HepG2 (cell line): Measurements from ENCODE around the gene FERMT2. TPM values are rescaled to one million over a fixed set of nuclear protein-coding genes. Genes with fewer than 3 reads are reported as not detected.

ENCODE experiments used
- ATAC-seq: fragments of 200-7000 bp; cut with Tn5 transposase; 3 replicates; pipeline ENCODE4 v1.9.1; 2020; ENCODE audit warnings: mild to moderate bottlenecking, moderate library complexity
- BruUV-seq: library from RNA; stranded (reverse); fragments of 400-500 nt; replicated peaks from 2 replicates; lab custom pipeline; 2021; lab: Mats Ljungman, UMichigan
- CTCF ChIA-PET: fragments of 300-600 bp; formaldehyde crosslinking; extraction: SDS; loops from one replicate; lab custom pipeline; 2021; ENCODE audit warnings: low total read pairs, inconsistent platforms, low intra/inter-chr PET ratio; lab: Yijun Ruan, JAX
- POLR2A ChIA-PET: fragments of 350-600 bp; sonication (Branson Sonifier 250); formaldehyde crosslinking; loops from one replicate; lab custom pipeline; 2020; ENCODE audit warnings: antibody characterized with exemption, inconsistent platforms; lab: Yijun Ruan, JAX
- DNase-seq: peaks from one replicate; pipeline ENCODE4 v3.0.0-alpha.2; 2015; ENCODE audit warnings: low spot score
- FAIRE-seq: peaks from 3 replicates; lab custom pipeline; 2011; peaks lifted over from hg19 to GRCh38; lab: Jason Lieb, UNC
- H2AFZ ChIP-seq: one replicate; pipeline ENCODE4 v1.6.1; 2011; ENCODE audit warnings: low read length, inconsistent platforms
- H3K27ac ChIP-seq: fragments of 300-600 bp; 3 replicates; pipeline ENCODE4 v1.8.0; 2011; ENCODE audit warnings: mixed run types, mild to moderate bottlenecking, mixed read lengths, low read length, inconsistent platforms; ENCODE audit not compliant: insufficient read depth; ENCODE audit errors: extremely low read length
- H3K27me3 ChIP-seq, 2 experiments: fragments of 200-600 bp in 1 of 2; 2 replicates in 1 of 2; 3 replicates in 1 of 2; pipeline versions ENCODE4 v1.6.0 to v1.8.0; 2011; ENCODE audit warnings: low read length in 2 of 2, mild to moderate bottlenecking in 2 of 2, moderate library complexity in 2 of 2, inconsistent platforms in 1 of 2; ENCODE audit not compliant: insufficient read depth in 2 of 2, control insufficient read depth in 1 of 2
- H3K36me3 ChIP-seq, 2 experiments: fragments of 200-600 bp in 1 of 2; replicated peaks in 1 of 2; 2 replicates in 1 of 2; 3 replicates in 1 of 2; pipeline versions ENCODE4 v1.5.1 to v1.8.0; 2011; ENCODE audit warnings: low read length in 2 of 2, inconsistent platforms in 1 of 2; ENCODE audit not compliant: insufficient read depth in 2 of 2, control insufficient read depth in 1 of 2
- H3K4me1 ChIP-seq: 2 replicates; pipeline ENCODE4 v1.5.1; 2012; ENCODE audit warnings: low read length, inconsistent platforms; ENCODE audit not compliant: insufficient read depth
- H3K4me2 ChIP-seq: 2 replicates; pipeline ENCODE4 v1.6.0; 2011; ENCODE audit warnings: low read depth, low read length, inconsistent platforms
- H3K4me3 ChIP-seq, 3 experiments: fragments of 200-600 bp in 1 of 3; sonication (generic), shearing (Covaris generic) in 1 of 3; replicated peaks in 1 of 3; 2 replicates each; pipeline ENCODE4 v1.5.1; 2011 to 2016; ENCODE audit warnings: low read length in 3 of 3, inconsistent platforms in 2 of 3, low read depth in 2 of 3, mild to moderate bottlenecking in 2 of 3, control low read depth in 1 of 3, mixed read lengths in 1 of 3; ENCODE audit not compliant: insufficient read depth in 1 of 3
- H3K79me2 ChIP-seq: one replicate; pipeline ENCODE4 v1.6.1; 2011; ENCODE audit warnings: low read length, inconsistent platforms; ENCODE audit not compliant: insufficient read depth
- H3K9ac ChIP-seq: 2 replicates; pipeline ENCODE4 v1.6.0; 2011; ENCODE audit warnings: mild to moderate bottlenecking, low read depth, low read length, inconsistent platforms; ENCODE audit not compliant: insufficient read depth
- H3K9me3 ChIP-seq: 2 replicates; pipeline ENCODE4 v1.5.1; 2012; ENCODE audit warnings: mild to moderate bottlenecking, low read length
- H4K20me1 ChIP-seq: 2 replicates; pipeline ENCODE4 v1.6.0; 2011; ENCODE audit warnings: inconsistent platforms, mild to moderate bottlenecking, low read length, moderate library complexity; ENCODE audit not compliant: insufficient read depth
- MIER3 ChIP-seq: IDR thresholded peaks from 2 replicates; pipeline ENCODE4 v1.6.1; 2016; ENCODE audit warnings: missing compliant biosample characterization, borderline replicate concordance
- ZNF44 ChIP-seq: sonication (generic); formaldehyde crosslinking; IDR thresholded peaks from 2 replicates; pipeline ENCODE4 v1.5.1; 2020; ENCODE audit warnings: mild to moderate bottlenecking, missing genetic modification reagents
- ZNF616 ChIP-seq: sonication (generic); formaldehyde crosslinking; IDR thresholded peaks from 2 replicates; pipeline ENCODE4 v1.5.0; 2020; ENCODE audit warnings: low read depth, mild to moderate bottlenecking, missing genetic modification reagents
- WGBS: methylation state at CpG from one replicate; pipeline ENCODE4 v1.1.6; 2017; ENCODE audit warnings: low lambda C conversion rate; 5-methylcytosine and 5-hydroxymethylcytosine counted together
- in situ Hi-C: cut with HindIII; loops from 2 replicates; pipeline ENCODE4 v1.10.0; 2017; ENCODE audit warnings: low pct_unique_long_range_greater_than_20kb; ENCODE audit not compliant: extremely low pct_ligation_motif_present
- intact Hi-C: fragments of 100-400 bp; cut with micrococcal nuclease; formaldehyde crosslinking; loops from one replicate; pipeline ENCODE4 v1.10.0; 2022; ENCODE audit not compliant: unreplicated experiment
- polyA plus RNA-seq, 8 experiments: library from polyadenylated mRNA; depleted of rRNA in 3 of 8; stranded (reverse) in 7 of 8; unstranded in 1 of 8; fragments of >200 nt; fragmentation: Illumina TruSeq in 4 of 8; extraction: Trizol in 4 of 8; gene quantifications; 2 replicates each; pipeline versions ENCODE4 v1.2.1 to v1.2.3, GENCODE V29; 2011 to 2016; ENCODE audit warnings: low read depth in 4 of 8, missing spikeins in 1 of 8, mixed read lengths in 1 of 8; ENCODE audit not compliant: insufficient read depth in 1 of 8
- total RNA-seq, 5 experiments: library from RNA; depleted of rRNA; stranded (reverse); fragments of >200 nt; fragmentation: Illumina TruSeq; extraction: Trizol; gene quantifications; 2 replicates each; pipeline ENCODE4 v1.2.3, GENCODE V29; 2016; ENCODE audit warnings: low read depth in 1 of 5

The FERMT2 gene
- total and polyA plus RNA-seq, 2 of the 13 experiments (the other 11 are each of a cell fraction or from before 2014, with no cell fraction given), result 36.2 to 60.4 TPM

GRCh38 chr14:52834440-52834842, 116.4 kb downstream of the FERMT2 start:
- no peak overlapping the region for H3K4me3 ChIP-seq
- peaks cover 29% of the 10 kb centered on the region for H3K4me1 ChIP-seq
- intact Hi-C loops, result no loop called here
- no TSS peak for BruUV-seq
- no peak overlapping the region for H2AFZ ChIP-seq
- CTCF ChIA-PET, result no interaction called here
- 33% methylated on average over 1 of the region's 1 CpG for WGBS
- H3K27me3 ChIP-seq, result no peaks in the 10 kb centered on the region
- no peak overlapping the region for H3K4me2 ChIP-seq
- no peaks in the 10 kb centered on the region for H4K20me1 ChIP-seq
- H3K36me3 ChIP-seq, result no peaks in the 10 kb centered on the region
- H3K79me2 ChIP-seq, result no peaks in the 10 kb centered on the region
- POLR2A ChIA-PET, result interaction anchor here (1.0 kb wide), 1 partner anchor 9 kb away, joined by 3 read pairs; no protein-coding TSS in a partner anchor
- H3K9me3 ChIP-seq, result no peaks in the 10 kb centered on the region
- no peak for ATAC-seq
- no peak for FAIRE-seq
- no peak for TF ChIP-seq ZNF616
- TF ChIP-seq, all 625 proteins: peak for 0
- H3K9ac ChIP-seq, result no peak overlapping the region
- no peak for DNase-seq
- H3K27ac ChIP-seq, result no peak overlapping the region
- in situ Hi-C loops, result no loop called here

GRCh38 chr14:52833891-52834290, 117.0 kb downstream of the FERMT2 start:
- Histone ChIP-seq H3K27ac (no peak overlapping the region), H3K9ac (no peak overlapping the region), H3K36me3 (no peaks in the 10 kb centered on the region), H3K4me2 (no peak overlapping the region), H3K4me1 (peaks cover 35% of the 10 kb centered on the region), H3K9me3 (no peaks in the 10 kb centered on the region), H4K20me1 (no peaks in the 10 kb centered on the region), H3K79me2 (no peaks in the 10 kb centered on the region), H3K4me3 (no peak overlapping the region), H2AFZ (no peak overlapping the region), H3K27me3 (no peaks in the 10 kb centered on the region)
- CTCF ChIA-PET, result no interaction called here
- ATAC-seq (no peak), FAIRE-seq (no peak), DNase-seq (no peak)
- no TSS peak for BruUV-seq
- TF ChIP-seq ZNF44 (CRISPR knock-in tag) (no peak), MIER3 (CRISPR knock-in tag) (no peak)
- in situ Hi-C loops, result no loop called here
- intact Hi-C loops, result no loop called here
- WGBS, result 86% methylated on average over 5 of the region's 5 CpGs
- POLR2A ChIA-PET, result interaction anchor here (1.0 kb wide), 1 partner anchor 8 kb away, joined by 3 read pairs; no protein-coding TSS in a partner anchor
